Measurements from ENCODE around the gene SIPA1L2.

Gene SIPA1L2

DNA sequence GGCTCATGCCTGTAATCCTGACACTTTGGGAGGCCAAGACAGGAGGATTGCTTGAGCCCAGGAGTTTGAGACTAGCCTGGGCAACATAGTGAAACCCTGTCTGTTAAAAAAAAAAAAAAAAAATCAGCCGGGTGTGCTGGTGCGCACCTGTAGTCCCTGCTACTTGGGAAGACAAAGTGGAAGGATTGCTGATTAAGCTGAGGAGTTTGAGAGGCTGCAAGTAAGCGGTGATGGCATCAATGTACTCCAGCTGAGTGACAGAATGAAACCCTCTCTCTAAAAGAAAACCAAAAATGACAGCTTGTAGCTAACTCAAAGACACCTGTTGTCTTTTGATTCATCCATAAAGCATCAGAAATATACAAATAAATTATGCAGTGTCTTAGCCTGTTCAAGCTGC is 31.8 kb downstream of the SIPA1L2 start:
- DNase-seq, result no peak

GRCh38 chr1:232597721-232598120 is 32.2 kb downstream of the SIPA1L2 start:
- no peak for DNase-seq
- no peak for TF ChIP-seq POLR2A (IDR thresholded peaks at IDR 0.05; ENCODE audit: low read length)
- no peak for TF ChIP-seq GATA1 (IDR thresholded peaks at IDR 0.05; ENCODE audit: low read depth, low read length)

More for the DNA sequence above, 31.8 kb downstream of the SIPA1L2 start:
- TF ChIP-seq GATA1 (IDR thresholded peaks at IDR 0.05; ENCODE audit: low read depth, low read length) (no peak), POLR2A (IDR thresholded peaks at IDR 0.05; ENCODE audit: low read length) (no peak)

DNA sequence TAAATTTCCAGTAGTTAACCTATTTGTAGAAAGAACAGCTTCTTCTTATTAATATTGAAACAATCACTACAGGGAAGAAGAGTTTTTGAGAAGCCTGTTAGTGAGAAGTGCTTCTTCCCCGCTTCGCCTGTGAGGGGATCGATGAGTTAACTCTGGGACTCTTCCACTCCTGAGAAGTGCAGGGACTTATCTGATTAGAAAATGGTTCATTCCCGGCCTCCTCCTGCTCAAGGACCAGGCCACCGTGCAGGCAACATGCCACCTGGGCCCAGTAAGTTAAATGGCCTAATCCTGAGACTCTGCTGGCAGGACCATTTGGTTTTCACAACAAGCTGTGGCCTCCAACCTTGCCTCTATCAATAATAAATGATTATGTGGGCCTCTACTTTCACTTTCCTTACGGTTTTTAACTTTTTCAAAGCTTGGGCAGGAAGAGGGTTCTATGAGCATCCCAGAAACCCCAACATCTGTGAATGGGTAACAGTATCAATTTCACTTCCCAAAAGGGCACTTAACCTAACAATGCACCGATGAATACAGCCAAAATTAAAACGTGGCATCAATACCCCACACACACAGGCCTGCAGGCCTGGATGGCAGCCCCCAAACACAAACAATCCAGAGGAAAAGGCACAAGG is 33.1 kb downstream of the SIPA1L2 start:
- no peak for DNase-seq
- TF ChIP-seq POLR2A (IDR thresholded peaks at IDR 0.05; ENCODE audit: low read length) (no peak), GATA1 (IDR thresholded peaks at IDR 0.05; ENCODE audit: low read depth, low read length) (no peak)

DNA sequence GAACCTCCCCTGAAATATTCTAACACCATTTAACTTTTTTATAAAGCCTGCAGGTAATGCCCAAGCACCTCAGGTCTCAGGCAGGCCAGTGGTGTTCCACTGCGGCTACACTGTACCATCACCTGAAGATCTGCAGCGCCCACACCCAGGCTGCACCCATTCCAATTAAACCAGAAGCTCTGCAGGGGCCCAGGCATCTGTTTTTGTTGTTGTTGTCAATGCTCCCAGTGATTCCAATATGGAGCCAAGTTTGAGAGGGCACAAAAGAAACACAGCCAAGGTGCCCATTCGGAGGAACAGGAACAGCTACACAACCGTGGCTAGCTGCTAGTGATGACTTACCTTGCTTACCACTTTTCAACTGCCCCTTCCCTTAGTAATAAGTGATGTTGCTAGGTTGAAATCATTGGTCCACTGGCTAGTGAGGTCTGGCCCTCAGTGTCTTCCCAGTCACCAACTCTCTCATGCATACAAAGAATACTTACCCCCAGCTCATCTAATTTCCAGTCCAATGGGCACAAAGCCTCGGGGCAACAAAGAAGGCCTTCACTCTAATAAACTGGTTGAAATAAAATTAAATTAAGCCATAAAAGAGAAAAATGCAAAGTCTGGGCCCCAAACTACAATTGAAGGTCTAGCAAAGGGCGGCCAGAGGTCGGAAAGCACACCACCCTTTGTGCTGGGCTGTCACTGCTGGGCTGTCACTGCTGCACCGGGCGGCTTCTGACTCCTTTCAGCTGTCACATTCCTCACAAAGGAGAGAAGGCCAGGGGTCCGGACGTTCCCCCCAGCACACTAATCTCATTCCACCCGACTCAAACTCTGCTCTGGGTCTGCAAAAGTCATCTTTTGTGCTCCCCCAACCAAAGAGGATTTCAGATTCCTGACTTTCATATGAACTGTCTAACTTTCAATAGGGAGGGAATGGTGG is 34.9 kb downstream of the SIPA1L2 start:
- TF ChIP-seq POLR2A (IDR thresholded peaks at IDR 0.05; ENCODE audit: low read length), result no peak
- TF ChIP-seq GATA1 (IDR thresholded peaks at IDR 0.05; ENCODE audit: low read depth, low read length), result no peak
- no peak for DNase-seq

- DNase-seq, result no peak
- no peak for TF ChIP-seq GATA1 (IDR thresholded peaks at IDR 0.05; ENCODE audit: low read depth, low read length)
- no peak for TF ChIP-seq POLR2A (IDR thresholded peaks at IDR 0.05; ENCODE audit: low read length)
Measured at GRCh38 chr1:232593717-232594502, 36.0 kb downstream of the SIPA1L2 start.

GRCh38 chr1:232591344-232591743 is 38.6 kb downstream of the SIPA1L2 start:
- no peak for DNase-seq
- no peak for TF ChIP-seq GATA1 (IDR thresholded peaks at IDR 0.05; ENCODE audit: low read depth, low read length)
- no peak for TF ChIP-seq POLR2A (IDR thresholded peaks at IDR 0.05; ENCODE audit: low read length)

DNA sequence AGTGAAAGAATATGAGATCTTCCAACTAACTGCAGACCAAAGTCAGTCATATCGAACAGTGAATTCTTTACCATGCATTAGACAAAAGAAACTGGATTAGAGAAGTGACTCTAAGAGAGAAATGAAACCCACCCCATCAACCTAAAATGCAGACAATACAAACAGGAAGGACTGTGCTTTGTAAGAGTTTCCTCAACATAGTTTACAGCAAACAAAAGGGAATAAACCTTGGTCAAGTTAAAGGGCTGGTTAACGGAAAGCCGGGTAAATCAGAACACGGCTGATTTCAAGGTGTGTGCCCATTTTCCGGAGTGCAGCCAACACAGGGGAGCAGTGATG is 39.2 kb downstream of the SIPA1L2 start:
- TF ChIP-seq POLR2A (IDR thresholded peaks at IDR 0.05; ENCODE audit: low read length) (no peak), GATA1 (IDR thresholded peaks at IDR 0.05; ENCODE audit: low read depth, low read length) (no peak)
- no peak for DNase-seq

DNA sequence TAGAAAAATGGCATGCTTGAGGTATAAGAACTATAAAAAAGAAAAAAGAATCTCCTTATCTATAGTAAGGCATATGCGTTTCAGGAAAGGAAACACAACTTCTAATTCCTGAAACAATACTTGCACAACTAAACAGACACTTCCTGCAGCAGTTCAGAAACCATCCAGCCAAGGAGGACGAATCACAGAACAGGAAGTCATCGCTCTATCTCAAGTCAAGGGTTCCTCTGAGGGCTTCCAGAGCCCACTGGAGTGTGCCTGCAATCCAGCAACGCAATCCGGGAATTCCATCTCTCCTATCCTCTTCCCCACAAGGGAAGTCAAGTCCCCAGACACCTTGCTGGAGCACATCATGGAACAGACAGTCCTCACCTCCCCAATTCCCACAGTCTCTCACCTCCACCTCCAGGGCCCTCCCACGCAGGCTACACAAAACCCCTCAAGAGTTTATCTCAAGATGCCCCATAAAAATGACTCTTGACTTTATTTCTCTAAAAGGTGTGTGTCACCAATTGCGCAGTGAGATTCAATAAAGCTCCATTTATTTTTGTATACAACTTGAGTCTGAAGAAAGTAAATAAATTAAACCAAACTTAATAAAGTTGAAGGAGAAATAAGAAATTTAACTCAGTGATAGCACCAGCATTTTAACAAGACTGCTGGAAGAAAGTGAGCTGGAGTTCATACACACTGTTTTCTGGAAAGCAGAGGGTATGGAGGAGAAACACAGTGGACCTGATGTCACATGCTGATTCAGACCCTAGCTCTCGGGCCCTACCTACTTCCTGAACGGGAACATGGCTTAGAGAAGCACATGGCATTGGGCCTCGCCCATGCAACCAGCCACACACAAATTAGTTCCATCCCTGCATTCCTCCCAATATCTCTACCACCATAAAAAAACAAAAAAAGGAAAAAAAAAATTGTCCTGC is 39.9 kb downstream of the SIPA1L2 start:
- DNase-seq, result no peak
- no peak for TF ChIP-seq POLR2A (IDR thresholded peaks at IDR 0.05; ENCODE audit: low read length)
- no peak for TF ChIP-seq GATA1 (IDR thresholded peaks at IDR 0.05; ENCODE audit: low read depth, low read length)

DNA sequence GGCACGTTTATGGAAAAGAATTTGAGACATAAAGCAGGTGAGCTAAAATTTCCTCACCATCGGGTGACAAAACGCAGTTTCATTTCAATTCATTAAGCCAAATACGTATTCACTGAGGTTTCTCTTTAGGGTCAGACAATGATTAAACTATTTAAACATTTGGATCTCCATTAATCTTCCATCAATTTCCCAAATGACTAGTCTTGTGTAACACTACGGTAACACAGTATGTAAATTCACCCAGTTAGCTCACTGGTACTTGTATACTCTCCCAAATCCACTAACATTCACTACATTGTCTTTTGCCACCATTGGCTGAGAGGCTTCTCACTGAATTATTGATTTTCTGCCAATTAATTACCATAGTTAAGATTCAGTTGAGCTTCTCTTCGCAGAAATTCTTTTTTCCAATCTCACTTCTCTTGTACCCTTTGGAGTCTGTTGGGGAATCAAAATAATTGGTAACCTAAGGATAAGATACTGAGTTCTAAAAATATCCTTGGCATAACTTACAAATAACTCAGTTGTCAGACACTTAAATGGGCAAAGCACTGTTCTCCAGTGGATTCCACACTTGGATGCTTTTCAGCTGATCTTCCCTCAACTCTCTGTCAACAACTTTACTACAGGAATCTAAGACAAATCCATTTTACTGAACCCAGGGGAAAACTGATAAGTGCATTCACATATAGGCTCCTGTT is 40.7 kb downstream of the SIPA1L2 start:
- DNase-seq, result no peak
- TF ChIP-seq GATA1 (IDR thresholded peaks at IDR 0.05; ENCODE audit: low read depth, low read length) (no peak), POLR2A (IDR thresholded peaks at IDR 0.05; ENCODE audit: low read length) (no peak)

DNA sequence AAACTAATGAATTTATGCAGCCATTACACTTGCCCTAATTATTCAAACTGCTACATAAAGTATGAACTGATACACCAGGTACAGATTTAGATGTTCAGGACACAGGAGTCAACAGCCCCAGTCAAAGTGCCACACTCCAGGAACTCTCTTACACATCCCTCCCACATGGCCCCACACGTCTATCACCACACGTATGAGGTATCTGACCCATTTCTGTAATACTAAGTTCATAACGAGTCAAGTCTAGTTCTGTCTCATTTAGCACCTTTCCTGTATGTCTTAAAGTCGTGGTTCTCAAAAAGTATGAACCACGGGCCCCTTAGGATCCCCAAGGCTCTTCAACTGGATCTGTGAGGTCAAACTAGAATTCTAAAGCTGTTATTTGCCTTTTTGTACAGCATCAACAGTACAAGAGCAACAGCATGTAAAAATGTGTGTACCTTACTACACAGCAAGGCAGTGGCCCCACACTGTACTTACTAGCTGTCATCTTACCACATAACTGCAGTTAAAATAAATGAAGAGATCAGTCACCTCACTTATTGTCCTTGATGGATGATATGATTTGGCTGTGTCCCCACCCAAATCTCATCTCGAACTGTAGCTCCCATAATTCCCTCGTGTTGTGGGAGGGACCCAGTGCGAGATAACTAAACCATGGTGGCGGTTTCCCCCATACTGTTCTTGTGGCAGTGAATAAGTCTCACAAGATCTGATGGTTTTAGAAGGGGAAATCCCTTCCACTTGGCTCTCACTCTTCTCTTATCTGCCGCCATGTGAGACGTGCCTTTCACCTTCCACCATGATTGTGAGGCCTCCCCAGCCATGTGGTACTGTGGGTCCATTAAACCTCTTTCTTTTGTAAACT is 42.6 kb downstream of the SIPA1L2 start:
- TF ChIP-seq GATA1 (IDR thresholded peaks at IDR 0.05; ENCODE audit: low read depth, low read length) (no peak), POLR2A (IDR thresholded peaks at IDR 0.05; ENCODE audit: low read length) (no peak)

GRCh38 chr1:232586679-232587078 is 43.3 kb downstream of the SIPA1L2 start:
- TF ChIP-seq GATA1 (IDR thresholded peaks at IDR 0.05; ENCODE audit: low read depth, low read length) (no peak), POLR2A (IDR thresholded peaks at IDR 0.05; ENCODE audit: low read length) (no peak)
- no peak for DNase-seq

More for the DNA sequence above, 42.6 kb downstream of the SIPA1L2 start:
- no peak for DNase-seq

GRCh38 chr1:232585486-232585885 is 44.4 kb downstream of the SIPA1L2 start:
- TF ChIP-seq POLR2A (IDR thresholded peaks at IDR 0.05; ENCODE audit: low read length), result no peak
- no peak for TF ChIP-seq GATA1 (IDR thresholded peaks at IDR 0.05; ENCODE audit: low read depth, low read length)
- DNase-seq, result no peak

Measured in erythroblast (primary cell).